NT2/D1 (cell line): ENCODE results near the gene FKBP4.

Experiments
- YY1 ChIP-seq: IDR thresholded peaks from 2 replicates; pipeline ENCODE4 v1.6.1; 2011; ENCODE audit not compliant: insufficient read length, insufficient read depth
- ZNF274 ChIP-seq: IDR thresholded peaks from 2 replicates; pipeline ENCODE4 v1.6.1; 2011; ENCODE audit warnings: mild to moderate bottlenecking, low read depth, low read length

DNA sequence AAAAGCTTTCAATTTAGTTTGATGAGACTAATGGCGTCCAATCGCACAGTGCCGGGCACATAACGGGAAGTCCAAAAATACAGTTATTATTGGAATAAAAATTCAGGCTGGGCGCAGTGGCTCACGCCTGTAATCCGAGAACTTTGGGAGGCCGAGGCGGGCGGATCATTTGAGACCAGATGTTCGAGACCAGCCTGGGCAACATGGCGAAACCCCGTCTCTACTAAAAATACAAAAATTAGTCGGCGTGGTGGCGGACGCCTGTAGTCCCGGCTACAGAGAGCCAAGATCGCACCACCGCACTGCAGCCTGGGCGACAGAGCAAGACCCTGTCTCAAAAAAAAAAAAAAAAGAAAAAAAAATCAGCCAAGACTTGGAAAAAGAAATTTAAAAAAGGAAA is 1.2 kb upstream of the FKBP4 start:
- no peak for TF ChIP-seq ZNF274
- TF ChIP-seq YY1, result no peak
